Activated T-helper 2 cell treated with anti-CD3 and anti-CD28 coated beads, Interferon-gamma antibody, Interleukin-2, Interleukin-4, amounts not matched to agents 10 μg/mL and 5 μg/mL and 100 μg/mL, durations not matched to agents 14 hours and 24 hours and 36 hours (primary cell): ENCODE measurements around the gene FAM83C. TPM values are rescaled to one million over a fixed set of nuclear protein-coding genes. Genes with fewer than 3 reads are reported as not detected.
"Not testable (repeated sequence)": the region's sequence is repeated elsewhere in the genome, so short reads cannot be mapped to it uniquely, and the experiment has no call there.

ENCODE experiments used
- DNase-seq: peaks from one replicate; pipeline ENCODE4 v3.0.0; 2021; ENCODE audit warnings: low spot score
- H3K27ac Mint-ChIP-seq: one replicate; pipeline ENCODE4 v1.8.0; 2021; ENCODE audit warnings: mixed read lengths
- H3K27me3 Mint-ChIP-seq: one replicate; pipeline ENCODE4 v1.8.0; 2021; ENCODE audit warnings: low read depth, mixed read lengths
- H3K36me3 Mint-ChIP-seq: one replicate; pipeline ENCODE4 v1.8.0; 2021; ENCODE audit warnings: low read depth, mixed read lengths
- H3K4me1 Mint-ChIP-seq: one replicate; pipeline ENCODE4 v1.8.0; 2021; ENCODE audit warnings: low read depth, mixed read lengths
- H3K4me3 Mint-ChIP-seq: one replicate; pipeline ENCODE4 v1.8.0; 2021; ENCODE audit warnings: low read depth, mild to moderate bottlenecking, moderate library complexity, mixed read lengths
- H3K9me3 Mint-ChIP-seq: one replicate; pipeline ENCODE4 v1.8.0; 2021; ENCODE audit warnings: mixed read lengths
- intact Hi-C: fragments of 100-400 bp; cut with micrococcal nuclease; formaldehyde crosslinking; loops from one replicate; pipeline ENCODE4 v1.15.1; 2023
- total RNA-seq: library from RNA; stranded (reverse); gene quantifications from 2 replicates; pipeline ENCODE4 v1.2.3, GENCODE V29; 2022

The FAM83C gene
- total RNA-seq, 1 donor from 2014 or later: not detected

- Mint-ChIP-seq H3K27me3 (no peaks in the 10 kb centered on the region), H3K36me3 (peaks cover 16% of the 10 kb centered on the region), H3K4me3 (no peak overlapping the region), H3K4me1 (no peaks in the 10 kb centered on the region), H3K9me3 (no peaks in the 10 kb centered on the region), H3K27ac (no peak overlapping the region)
- no peak for DNase-seq
- intact Hi-C loops: no loop called here
These were observed 20.3 kb downstream of the FAM83C start for GRCh38 chr20:35271904-35272303.

DNA sequence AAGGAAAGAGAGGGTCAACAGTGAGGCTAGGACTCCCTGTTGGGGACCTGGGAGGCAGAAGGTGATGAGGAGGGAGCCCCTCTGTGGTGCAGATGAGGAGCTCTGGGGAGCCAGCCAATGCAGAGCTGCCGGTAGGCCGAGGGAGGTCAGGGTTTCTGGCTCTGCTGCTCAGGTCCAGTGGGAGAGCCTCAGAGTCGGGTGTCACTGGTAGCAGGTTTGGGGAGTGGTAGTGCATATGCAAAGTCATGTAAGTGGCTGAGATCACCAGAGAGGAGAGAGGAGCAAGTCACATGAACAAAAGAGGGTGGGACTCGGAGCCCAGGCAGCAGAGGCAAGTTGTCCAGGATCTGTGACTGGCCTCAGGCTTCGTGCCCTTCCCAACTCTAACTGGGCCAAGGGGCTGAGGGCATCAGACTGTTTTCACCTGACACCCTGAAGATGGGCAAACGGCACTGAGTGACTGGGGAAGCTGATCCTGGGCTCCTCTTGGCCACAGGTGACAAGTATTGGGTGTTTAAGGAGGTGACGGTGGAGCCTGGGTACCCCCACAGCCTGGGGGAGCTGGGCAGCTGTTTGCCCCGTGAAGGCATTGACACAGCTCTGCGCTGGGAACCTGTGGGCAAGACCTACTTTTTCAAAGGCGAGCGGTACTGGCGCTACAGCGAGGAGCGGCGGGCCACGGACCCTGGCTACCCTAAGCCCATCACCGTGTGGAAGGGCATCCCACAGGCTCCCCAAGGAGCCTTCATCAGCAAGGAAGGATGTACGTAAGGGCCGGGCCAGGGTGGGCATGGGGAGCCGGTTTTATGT, 20.9 kb downstream of the FAM83C start:
- Mint-ChIP-seq H3K9me3 (no peaks in the 10 kb centered on the region), H3K36me3 (peaks cover 13% of the 10 kb centered on the region), H3K27me3 (no peaks in the 10 kb centered on the region), H3K4me3 (no peak overlapping the region), H3K27ac (peak overlapping the region; percentile 3), H3K4me1 (no peaks in the 10 kb centered on the region)
- intact Hi-C loops: no loop called here
- no peak for DNase-seq

- Mint-ChIP-seq H3K4me1 (no peaks in the 10 kb centered on the region), H3K36me3 (peaks cover 13% of the 10 kb centered on the region), H3K27me3 (no peaks in the 10 kb centered on the region), H3K4me3 (no peak overlapping the region), H3K27ac (no peak overlapping the region), H3K9me3 (no peaks in the 10 kb centered on the region)
- intact Hi-C loops: no loop called here
- DNase-seq: no peak
These were observed 22.0 kb downstream of the FAM83C start for GRCh38 chr20:35270021-35270902.

GRCh38 chr20:35269055-35269781, 23.0 kb downstream of the FAM83C start:
- no peak for DNase-seq
- no peak overlapping the region for H3K27ac Mint-ChIP-seq
- H3K4me3 Mint-ChIP-seq: no peak overlapping the region
- H3K4me1 Mint-ChIP-seq: no peaks in the 10 kb centered on the region
- no peaks in the 10 kb centered on the region for H3K27me3 Mint-ChIP-seq
- intact Hi-C loops: loop anchor here (1.0 kb wide), 1 partner anchor 124 kb away; no protein-coding TSS in a partner anchor
- H3K36me3 Mint-ChIP-seq: peaks cover 15% of the 10 kb centered on the region
- H3K9me3 Mint-ChIP-seq: no peaks in the 10 kb centered on the region

DNA sequence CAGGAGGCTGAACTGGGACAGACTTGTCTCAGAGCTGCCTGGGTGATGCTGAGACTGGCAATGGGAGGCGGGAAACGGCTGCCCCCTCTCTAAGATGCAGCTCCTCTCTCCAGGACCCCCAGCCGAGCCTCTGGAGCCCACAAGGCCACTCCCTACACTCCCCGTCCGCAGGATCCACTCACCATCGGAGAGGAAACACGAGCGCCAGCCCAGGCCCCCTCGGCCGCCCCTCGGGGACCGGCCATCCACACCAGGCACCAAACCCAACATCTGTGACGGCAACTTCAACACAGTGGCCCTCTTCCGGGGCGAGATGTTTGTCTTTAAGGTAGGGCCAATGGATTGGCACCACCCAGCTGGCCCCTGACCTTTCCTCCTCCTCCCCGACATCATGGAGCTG, 25.1 kb downstream of the FAM83C start:
- Mint-ChIP-seq H3K9me3 (no peaks in the 10 kb centered on the region), H3K36me3 (peaks cover 16% of the 10 kb centered on the region), H3K27ac (no peak overlapping the region), H3K4me3 (no peak overlapping the region), H3K27me3 (no peaks in the 10 kb centered on the region), H3K4me1 (no peaks in the 10 kb centered on the region)
- no peak for DNase-seq
- intact Hi-C loops: no loop called here

- peaks cover 16% of the 10 kb centered on the region for H3K36me3 Mint-ChIP-seq
- intact Hi-C loops: no loop called here
These were observed 27.5 kb downstream of the FAM83C start for GRCh38 chr20:35264755-35265154.

DNA sequence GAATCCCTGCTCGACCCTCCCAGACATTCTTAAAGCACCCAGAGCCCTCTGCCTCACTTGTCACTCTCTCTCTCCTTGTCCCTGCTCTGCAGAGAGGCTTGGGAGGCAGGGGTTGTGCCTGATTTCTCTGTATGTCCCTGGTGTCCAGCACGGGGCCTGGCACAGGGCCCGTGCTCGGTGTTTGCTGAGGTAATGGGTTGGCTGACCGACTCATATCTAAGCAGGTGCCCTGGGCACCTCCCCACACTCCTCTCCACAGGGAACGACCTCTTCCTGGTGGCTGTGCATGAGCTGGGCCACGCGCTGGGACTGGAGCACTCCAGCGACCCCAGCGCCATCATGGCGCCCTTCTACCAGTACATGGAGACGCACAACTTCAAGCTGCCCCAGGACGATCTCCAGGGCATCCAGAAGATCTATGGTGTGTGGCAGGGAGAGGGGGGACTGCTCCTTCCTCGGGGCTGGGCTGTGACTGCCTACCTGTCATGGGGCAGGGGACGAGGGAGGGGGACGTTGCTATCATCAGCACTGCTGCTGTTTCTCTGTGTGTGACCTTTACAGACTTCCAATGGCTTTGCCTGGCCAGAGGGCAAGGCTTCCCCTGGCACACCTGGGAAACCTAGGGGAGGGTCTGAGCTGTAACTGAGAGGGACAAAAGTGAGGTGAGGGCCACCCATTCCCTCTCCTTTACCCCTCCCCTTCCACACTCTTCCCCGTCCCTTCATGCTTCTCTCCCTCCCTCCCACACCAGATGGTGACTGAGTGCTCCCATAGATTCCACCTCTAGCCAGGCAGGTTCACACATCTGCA, 28.5 kb downstream of the FAM83C start:
- Mint-ChIP-seq H3K36me3 (peaks cover 11% of the 10 kb centered on the region), H3K4me1 (no peaks in the 10 kb centered on the region), H3K27me3 (no peaks in the 10 kb centered on the region), H3K4me3 (no peak overlapping the region), H3K9me3 (no peaks in the 10 kb centered on the region), H3K27ac (no peak overlapping the region)
- no peak for DNase-seq
- intact Hi-C loops: no loop called here

More at GRCh38 chr20:35264755-35265154, 27.5 kb downstream of the FAM83C start:
- Mint-ChIP-seq H3K4me3 (no peak overlapping the region), H3K27ac (no peak overlapping the region), H3K27me3 (no peaks in the 10 kb centered on the region), H3K4me1 (no peaks in the 10 kb centered on the region), H3K9me3 (no peaks in the 10 kb centered on the region)
- DNase-seq: no peak

DNA sequence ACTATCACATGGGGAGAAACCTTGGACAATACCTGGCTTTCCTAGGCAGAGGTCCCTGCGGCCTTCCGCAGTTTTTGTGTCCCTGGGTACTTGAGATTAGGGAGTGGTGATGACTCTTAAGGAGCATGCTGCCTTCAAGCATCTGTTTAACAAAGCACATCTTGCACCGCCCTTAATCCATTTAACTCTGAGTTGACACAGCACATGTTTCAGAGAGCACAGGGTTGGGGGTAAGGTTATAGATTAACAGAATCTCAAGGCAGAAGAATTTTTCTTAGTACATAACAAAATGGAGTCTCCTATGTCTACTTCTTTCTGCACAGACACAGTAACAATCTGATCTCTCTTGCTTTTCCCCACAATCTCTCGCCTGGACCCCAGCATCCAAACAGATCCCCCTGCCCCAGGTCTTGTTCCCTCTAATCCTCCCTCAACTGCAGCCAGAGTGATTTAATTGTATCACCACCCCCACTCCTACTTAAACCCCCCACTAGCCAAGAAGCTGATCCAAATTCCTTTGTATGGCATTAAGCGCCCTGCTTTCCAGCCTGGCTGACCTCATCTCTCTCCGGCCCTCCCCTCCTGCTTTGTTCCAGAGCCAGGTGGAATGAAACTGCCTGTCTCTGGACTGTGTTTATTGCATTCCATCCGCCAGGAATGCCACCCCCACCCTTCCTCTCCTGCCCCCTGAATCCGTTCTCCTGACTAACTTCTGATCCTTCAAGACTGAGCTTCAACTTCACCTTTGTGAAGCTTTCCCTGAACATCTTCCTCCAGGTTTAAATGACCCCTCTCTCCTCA, 29.3 kb downstream of the FAM83C start:
- DNase-seq, H3K9me3 Mint-ChIP-seq, H3K27ac Mint-ChIP-seq, H3K4me1 Mint-ChIP-seq, H3K4me3 Mint-ChIP-seq, intact Hi-C loops, H3K27me3 Mint-ChIP-seq: not testable (repeated sequence)
- peaks cover 11% of the 10 kb centered on the region for H3K36me3 Mint-ChIP-seq

- intact Hi-C loops, H3K27me3 Mint-ChIP-seq, H3K4me1 Mint-ChIP-seq, H3K27ac Mint-ChIP-seq, H3K36me3 Mint-ChIP-seq, H3K9me3 Mint-ChIP-seq, H3K4me3 Mint-ChIP-seq, DNase-seq: not testable (repeated sequence)
These were observed 29.9 kb downstream of the FAM83C start for GRCh38 chr20:35262321-35262720.

- Mint-ChIP-seq H3K27ac (no peak overlapping the region), H3K4me1 (no peaks in the 10 kb centered on the region), H3K36me3 (peaks cover 5% of the 10 kb centered on the region), H3K9me3 (no peaks in the 10 kb centered on the region), H3K4me3 (no peak overlapping the region), H3K27me3 (no peaks in the 10 kb centered on the region)
- no peak for DNase-seq
- intact Hi-C loops: no loop called here
These were observed 31.8 kb downstream of the FAM83C start for GRCh38 chr20:35260426-35260825.

GRCh38 chr20:35257175-35257909, 34.9 kb downstream of the FAM83C start:
- Mint-ChIP-seq H3K36me3 (no peaks in the 10 kb centered on the region), H3K27ac (no peak overlapping the region), H3K9me3 (no peaks in the 10 kb centered on the region), H3K27me3 (no peaks in the 10 kb centered on the region), H3K4me3 (no peak overlapping the region), H3K4me1 (peaks cover 2% of the 10 kb centered on the region)
- DNase-seq: no peak
- intact Hi-C loops: no loop called here
